Calu3 (cell line): Measurements from ENCODE around the gene LRRC49. TPM values are rescaled to one million over a fixed set of nuclear protein-coding genes. Genes with fewer than 3 reads are reported as not detected.

Experiments
- BruUV-seq: library from RNA; stranded (reverse); fragments of 400-500 nt; replicated peaks from 2 replicates; lab custom pipeline; 2021; lab: Mats Ljungman, UMichigan
- CTCF ChIA-PET: fragments of 300-600 bp; sonication (Branson Sonifier 250); formaldehyde crosslinking; loops from one replicate; lab custom pipeline; 2022; ENCODE audit warnings: antibody characterized with exemption; lab: Charles Lee
- DNase-seq: peaks from one replicate; pipeline ENCODE4 v3.0.0; 2022
- H3K27ac Mint-ChIP-seq: one replicate; pipeline ENCODE4 v1.8.0; 2022; ENCODE audit warnings: mixed read lengths; ENCODE audit not compliant: unreplicated experiment
- H3K27me3 Mint-ChIP-seq: one replicate; pipeline ENCODE4 v1.8.0; 2022; ENCODE audit warnings: mixed read lengths; ENCODE audit not compliant: unreplicated experiment
- H3K36me3 Mint-ChIP-seq: one replicate; pipeline ENCODE4 v1.8.0; 2022; ENCODE audit warnings: mild to moderate bottlenecking, moderate library complexity, mixed read lengths; ENCODE audit not compliant: insufficient read depth, unreplicated experiment
- H3K4me1 Mint-ChIP-seq: one replicate; pipeline ENCODE4 v1.8.0; 2022; ENCODE audit warnings: mild to moderate bottlenecking, low read depth, mixed read lengths; ENCODE audit not compliant: unreplicated experiment
- H3K4me3 Mint-ChIP-seq: one replicate; pipeline ENCODE4 v1.8.0; 2022; ENCODE audit warnings: mild to moderate bottlenecking, low read depth, moderate library complexity, mixed read lengths; ENCODE audit not compliant: unreplicated experiment
- H3K9me3 Mint-ChIP-seq: one replicate; pipeline ENCODE4 v1.8.0; 2022; ENCODE audit warnings: low read depth, mixed read lengths; ENCODE audit not compliant: unreplicated experiment
- CTCF ChIP-seq: fragments of 200-600 bp; IDR thresholded peaks from one replicate; pipeline ENCODE4 v1.8.0; 2022; ENCODE audit warnings: antibody characterized with exemption; ENCODE audit not compliant: unreplicated experiment
- intact Hi-C: fragments of 100-400 bp; cut with micrococcal nuclease; formaldehyde crosslinking; loops from one replicate; pipeline ENCODE4 v1.10.0; 2022; ENCODE audit not compliant: unreplicated experiment
- total RNA-seq: library from RNA; stranded (reverse); gene quantifications from 2 replicates; pipeline ENCODE4 v1.2.3, GENCODE V29; 2022

Gene LRRC49
- total RNA-seq, 1 experiment from 2014 or later, result 6.3 TPM

DNA sequence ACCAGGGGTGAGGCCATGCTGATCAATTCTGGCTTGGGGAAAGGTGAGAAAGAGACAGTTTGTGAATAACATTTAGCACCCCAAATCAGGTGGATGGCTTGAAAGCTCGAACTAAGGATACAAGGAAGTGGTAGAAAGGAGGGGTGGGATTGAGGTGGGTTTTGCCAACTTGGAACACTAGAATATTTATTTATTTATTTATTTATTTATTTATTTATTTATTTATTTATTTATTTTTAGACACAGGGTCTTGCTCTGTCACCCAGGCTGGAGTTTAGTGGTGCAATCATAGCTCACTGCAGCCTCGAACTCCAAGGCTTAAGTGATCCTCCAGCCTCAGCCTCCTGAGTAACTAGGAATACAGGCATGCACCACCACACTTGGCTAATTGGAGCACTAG lies 191.6 kb downstream of the LRRC49 start:
- Mint-ChIP-seq H3K27me3 (no peaks in the 10 kb centered on the region), H3K9me3 (peaks cover 6% of the 10 kb centered on the region), H3K27ac (no peak overlapping the region), H3K4me3 (no peak overlapping the region), H3K36me3 (no peaks in the 10 kb centered on the region), H3K4me1 (peaks cover 11% of the 10 kb centered on the region)
- CTCF ChIA-PET, result no interaction called here
- no peak for DNase-seq
- no TSS peak for BruUV-seq
- TF ChIP-seq CTCF, result no peak
- intact Hi-C loops, result no loop called here

DNA sequence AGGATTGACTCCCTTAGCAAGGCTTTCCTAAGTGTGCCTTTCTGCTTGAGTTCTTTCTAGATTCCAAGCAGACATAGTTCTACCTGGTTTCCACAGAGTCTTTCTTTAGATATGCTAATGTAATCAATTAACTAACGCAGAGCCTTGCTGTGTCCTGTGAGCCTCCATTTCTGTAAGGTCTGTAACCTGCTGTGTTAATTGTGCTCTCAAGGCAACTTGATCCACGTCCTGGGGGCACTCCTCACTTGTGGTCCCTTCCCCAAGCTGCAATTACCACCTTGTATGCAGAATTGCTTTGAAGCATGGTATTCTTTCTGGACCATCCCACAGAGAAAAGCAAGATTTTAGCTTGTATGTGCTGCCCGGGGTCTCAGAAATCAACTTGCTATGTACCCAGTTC lies 193.2 kb downstream of the LRRC49 start:
- Mint-ChIP-seq H3K9me3 (peaks cover 6% of the 10 kb centered on the region), H3K36me3 (no peaks in the 10 kb centered on the region), H3K4me1 (no peaks in the 10 kb centered on the region), H3K27ac (no peak overlapping the region), H3K27me3 (no peaks in the 10 kb centered on the region), H3K4me3 (no peak overlapping the region)
- BruUV-seq, result no TSS peak
- no peak for TF ChIP-seq CTCF
- DNase-seq, result no peak
- intact Hi-C loops, result no loop called here
- CTCF ChIA-PET, result no interaction called here

- intact Hi-C loops, result no loop called here
- H3K9me3 Mint-ChIP-seq, result peaks cover 6% of the 10 kb centered on the region
- no peak for DNase-seq
- CTCF ChIA-PET, result interaction anchor here (0.6 kb wide), 1 partner anchor 936 kb away, joined by 3 read pairs; no protein-coding TSS in a partner anchor
- peaks cover 4% of the 10 kb centered on the region for H3K4me1 Mint-ChIP-seq
- no peaks in the 10 kb centered on the region for H3K36me3 Mint-ChIP-seq
- no peaks in the 10 kb centered on the region for H3K27me3 Mint-ChIP-seq
- BruUV-seq, result no TSS peak
- TF ChIP-seq CTCF, result no peak
- H3K27ac Mint-ChIP-seq, result no peak overlapping the region
- H3K4me3 Mint-ChIP-seq, result no peak overlapping the region
These were observed 195.5 kb downstream of the LRRC49 start for GRCh38 chr15:71088155-71088554.

- DNase-seq, result no peak
- H3K4me3 Mint-ChIP-seq, result no peak overlapping the region
- peaks cover 6% of the 10 kb centered on the region for H3K9me3 Mint-ChIP-seq
- no peaks in the 10 kb centered on the region for H3K27me3 Mint-ChIP-seq
- H3K27ac Mint-ChIP-seq, result no peak overlapping the region
- H3K4me1 Mint-ChIP-seq, result peaks cover 10% of the 10 kb centered on the region
- intact Hi-C loops, result no loop called here
- no peak for TF ChIP-seq CTCF
- no TSS peak for BruUV-seq
- CTCF ChIA-PET, result interaction anchor here (0.6 kb wide), 1 partner anchor 936 kb away, joined by 3 read pairs; no protein-coding TSS in a partner anchor
- H3K36me3 Mint-ChIP-seq, result no peaks in the 10 kb centered on the region
These were observed 196.1 kb downstream of the LRRC49 start for GRCh38 chr15:71088683-71089082.
